GM21381 (cell line): ENCODE measurements around the gene ASMTL.

Experiments used
- ATAC-seq: cut with Tn5 transposase; IDR thresholded peaks from one replicate; pipeline ENCODE4 v1.9.1; 2021; ENCODE audit warnings: mild to moderate bottlenecking, moderate library complexity; ENCODE audit not compliant: unreplicated experiment

The ASMTL gene

GRCh38 chrX:1355131-1356046, 97.3 kb downstream of the ASMTL start:
- no peak for ATAC-seq

- ATAC-seq = no peak
Measured at GRCh38 chrX:1354036-1355019, 98.4 kb downstream of the ASMTL start.
